GM18502 (cell line): ENCODE data around the gene MRPS24.
"Not testable (repeated sequence)": the region's sequence is repeated elsewhere in the genome, so short reads cannot be mapped to it uniquely, and the experiment has no call there.

Experiments used
- ATAC-seq: cut with Tn5 transposase; IDR thresholded peaks from one replicate; pipeline ENCODE4 v1.9.1; 2021; ENCODE audit warnings: mild to moderate bottlenecking; ENCODE audit not compliant: unreplicated experiment, poor library complexity

MRPS24 gene

GRCh38 chr7:43844257-43844656 is 25.1 kb downstream of the MRPS24 start:
- ATAC-seq: no peak

GRCh38 chr7:43843296-43843695 is 26.0 kb downstream of the MRPS24 start:
- ATAC-seq: no peak

- ATAC-seq: no peak
These were observed 31.1 kb downstream of the MRPS24 start for GRCh38 chr7:43838201-43838658.

- ATAC-seq: peak; percentile 61
These were observed 34.7 kb downstream of the MRPS24 start for GRCh38 chr7:43834463-43835251.

- ATAC-seq: not testable (repeated sequence)
These were observed 38.4 kb downstream of the MRPS24 start for GRCh38 chr7:43830917-43831316.

GRCh38 chr7:43825391-43825808 is 43.9 kb downstream of the MRPS24 start:
- no peak for ATAC-seq

GRCh38 chr7:43824963-43825362 is 44.4 kb downstream of the MRPS24 start:
- no peak for ATAC-seq

- not testable (repeated sequence) for ATAC-seq
These were observed 44.8 kb downstream of the MRPS24 start for GRCh38 chr7:43824513-43824912.

GRCh38 chr7:43823941-43824340 is 45.4 kb downstream of the MRPS24 start:
- ATAC-seq: no peak

GRCh38 chr7:43823425-43823824 is 45.9 kb downstream of the MRPS24 start:
- ATAC-seq: not testable (repeated sequence)
